HG03457 (cell line): Measurements from ENCODE around the gene KCTD18.

ENCODE experiments used
- ATAC-seq: cut with Tn5 transposase; IDR thresholded peaks from one replicate; pipeline ENCODE4 v1.9.1; 2021; ENCODE audit warnings: moderate number of reproducible peaks; ENCODE audit not compliant: unreplicated experiment

Gene KCTD18

DNA sequence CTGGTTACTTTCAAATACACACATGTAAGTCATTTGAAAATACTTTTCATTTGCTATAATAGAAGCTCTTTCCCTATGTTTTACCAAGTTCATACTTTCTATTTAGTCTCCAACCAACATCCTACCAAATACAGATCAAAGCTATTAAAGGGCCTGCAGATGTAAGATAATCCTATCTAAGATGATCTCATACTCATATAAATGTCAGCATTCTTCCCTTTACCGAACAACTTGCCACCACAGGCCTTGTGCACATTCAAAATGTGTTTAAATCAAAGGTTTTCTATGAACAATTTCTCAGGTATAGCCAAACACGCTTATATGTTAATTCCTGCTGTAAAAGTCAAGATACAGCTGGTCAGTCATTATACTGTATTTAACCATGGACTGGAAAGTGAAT, 23.3 kb downstream of the KCTD18 start:
- ATAC-seq: no peak

DNA sequence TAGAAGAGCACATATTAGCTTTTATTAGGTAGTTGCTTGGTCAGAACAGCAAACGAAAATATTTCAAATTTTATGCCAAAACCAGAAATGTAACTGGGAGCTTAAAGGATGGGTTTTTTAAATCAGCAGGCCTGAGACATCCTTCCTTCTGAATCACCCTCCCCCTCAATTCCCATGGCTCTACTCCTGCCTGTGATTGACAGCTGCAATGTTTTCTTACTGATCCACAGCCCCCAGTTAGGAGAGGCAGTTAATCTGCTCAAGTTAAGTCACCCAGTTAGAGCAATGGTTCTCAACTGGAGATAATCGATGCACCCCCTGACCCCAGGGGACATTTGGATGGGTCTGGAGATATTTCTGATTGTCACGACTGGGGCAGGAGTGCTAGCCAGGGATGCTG, 24.9 kb downstream of the KCTD18 start:
- ATAC-seq: no peak

DNA sequence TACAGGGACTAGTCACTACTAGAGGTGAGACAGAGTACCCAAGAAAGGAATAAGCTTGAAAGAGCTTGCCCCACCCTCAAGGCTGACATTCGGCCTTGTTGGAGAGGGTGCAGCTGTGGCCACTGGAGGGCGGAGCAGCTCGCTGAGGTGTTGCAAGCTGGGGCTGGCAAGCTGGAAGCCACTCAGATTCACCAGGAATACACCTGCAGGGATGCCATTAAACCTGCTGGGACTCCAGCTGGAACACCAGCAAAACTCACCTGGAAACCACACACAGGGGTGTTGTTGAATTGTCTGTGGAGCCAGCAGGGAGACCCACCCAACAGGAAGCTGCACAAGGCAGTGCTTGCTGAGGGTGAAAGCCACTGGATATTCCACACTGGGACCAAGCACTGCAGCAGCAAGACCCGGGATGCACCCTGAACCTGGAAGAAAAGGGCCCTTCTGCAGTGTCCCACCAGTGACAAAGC, 26.1 kb downstream of the KCTD18 start:
- no peak for ATAC-seq

DNA sequence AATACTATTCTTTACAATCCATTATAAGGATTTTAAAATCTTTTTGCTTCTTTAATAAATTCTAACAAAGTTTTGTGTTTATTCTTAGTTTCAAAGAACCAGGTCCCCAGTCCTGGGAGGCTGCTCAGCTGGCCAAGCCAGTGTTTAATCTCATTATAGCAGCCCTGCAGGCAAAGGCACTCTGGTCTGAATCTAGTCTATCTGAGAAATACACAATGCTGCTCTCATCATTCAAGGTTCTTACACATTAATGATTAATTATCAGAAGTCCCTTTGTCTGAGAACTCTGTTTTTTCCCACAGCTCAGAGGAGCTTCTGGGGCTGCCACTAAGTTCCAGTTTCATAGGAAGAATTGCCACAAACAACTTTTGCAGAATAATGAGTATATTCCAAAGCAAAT, 27.7 kb downstream of the KCTD18 start:
- ATAC-seq: peak; percentile 70

DNA sequence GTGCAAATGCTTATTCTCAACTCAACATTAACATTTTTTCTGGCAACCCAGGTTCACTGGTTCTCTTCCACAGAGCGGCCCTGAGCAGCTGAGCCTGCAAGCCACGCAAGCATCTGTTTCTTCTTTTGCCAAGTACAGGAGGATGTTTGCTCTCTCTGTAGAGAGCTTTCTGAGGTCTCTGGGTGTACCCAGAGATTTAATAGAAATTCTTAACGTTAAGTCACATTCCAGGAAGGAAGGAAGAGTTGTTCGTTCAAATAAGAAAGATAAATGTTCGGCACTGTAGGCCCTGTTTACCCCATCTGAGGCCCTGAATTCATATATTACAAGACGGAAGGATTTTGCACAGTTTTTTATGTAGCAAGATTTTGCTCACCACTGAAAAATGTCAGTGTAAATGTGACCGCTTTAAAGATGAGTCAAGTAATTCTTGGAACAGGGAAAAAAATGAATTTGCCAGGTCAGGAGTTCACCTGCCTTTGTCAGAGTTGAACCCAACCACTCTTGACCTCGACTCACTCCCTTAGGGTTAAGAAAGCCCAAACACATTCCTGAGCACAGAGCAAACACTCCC, 30.1 kb downstream of the KCTD18 start:
- no peak for ATAC-seq

DNA sequence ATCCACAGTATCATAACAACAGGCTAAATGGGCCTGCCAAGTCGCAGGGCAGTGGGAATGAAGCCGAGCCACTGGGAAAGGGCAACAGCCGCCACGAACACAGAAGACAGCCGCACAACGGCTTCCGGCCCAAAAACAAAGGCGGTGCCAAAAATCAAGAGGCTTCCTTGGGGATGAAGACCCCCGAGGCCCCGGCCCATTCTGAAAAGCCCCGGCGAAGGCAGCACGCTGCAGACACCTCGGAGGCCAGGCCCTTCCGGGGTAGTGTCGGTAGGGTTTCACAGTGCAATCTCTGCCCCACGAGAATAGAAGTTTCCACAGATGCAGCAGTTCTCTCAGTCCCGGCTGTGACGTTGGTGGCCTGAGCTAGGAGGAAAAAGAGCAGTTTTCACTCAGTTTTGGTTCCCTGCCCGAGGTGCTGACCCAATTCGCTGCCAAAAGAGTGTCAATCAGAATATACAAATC, 32.2 kb downstream of the KCTD18 start:
- no peak for ATAC-seq

DNA sequence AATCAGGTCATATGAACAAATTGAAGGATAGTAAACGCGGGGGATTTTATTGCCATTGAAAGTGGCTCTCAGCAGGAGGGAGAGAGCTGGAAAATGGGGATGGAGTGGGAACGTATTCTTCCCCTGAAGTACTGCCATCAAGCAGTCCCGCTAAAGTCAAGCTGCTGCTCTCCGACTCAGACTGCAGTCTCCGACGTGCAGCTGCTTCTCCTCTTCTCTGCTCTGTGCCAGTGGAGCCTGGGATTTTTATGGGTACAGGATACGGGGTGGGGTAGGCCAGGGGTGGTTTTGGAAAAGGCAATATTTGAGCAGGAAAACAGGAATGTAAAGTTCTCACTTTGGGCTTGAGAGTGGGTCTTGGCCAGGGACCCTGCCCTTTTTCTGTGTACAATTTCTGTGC, 33.0 kb downstream of the KCTD18 start:
- no peak for ATAC-seq

DNA sequence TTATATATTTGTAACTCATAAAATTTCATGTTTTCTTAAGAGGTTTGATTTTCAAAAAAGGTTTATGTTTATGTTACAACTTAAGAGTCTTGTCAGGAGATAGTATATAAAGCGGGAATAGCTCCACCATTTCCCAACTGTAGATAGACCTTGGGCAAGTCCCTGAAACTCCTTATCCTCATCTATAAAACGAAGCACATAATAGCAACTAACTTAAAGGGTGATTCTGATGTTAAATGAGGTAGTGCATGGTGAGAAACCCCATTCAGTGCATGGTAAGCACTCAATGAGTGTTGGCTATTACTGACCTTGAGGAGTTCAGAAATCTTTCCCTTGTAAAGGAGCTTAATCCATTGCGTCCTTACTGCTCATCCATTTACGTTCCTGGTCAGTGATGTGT, 34.1 kb downstream of the KCTD18 start:
- no peak for ATAC-seq

DNA sequence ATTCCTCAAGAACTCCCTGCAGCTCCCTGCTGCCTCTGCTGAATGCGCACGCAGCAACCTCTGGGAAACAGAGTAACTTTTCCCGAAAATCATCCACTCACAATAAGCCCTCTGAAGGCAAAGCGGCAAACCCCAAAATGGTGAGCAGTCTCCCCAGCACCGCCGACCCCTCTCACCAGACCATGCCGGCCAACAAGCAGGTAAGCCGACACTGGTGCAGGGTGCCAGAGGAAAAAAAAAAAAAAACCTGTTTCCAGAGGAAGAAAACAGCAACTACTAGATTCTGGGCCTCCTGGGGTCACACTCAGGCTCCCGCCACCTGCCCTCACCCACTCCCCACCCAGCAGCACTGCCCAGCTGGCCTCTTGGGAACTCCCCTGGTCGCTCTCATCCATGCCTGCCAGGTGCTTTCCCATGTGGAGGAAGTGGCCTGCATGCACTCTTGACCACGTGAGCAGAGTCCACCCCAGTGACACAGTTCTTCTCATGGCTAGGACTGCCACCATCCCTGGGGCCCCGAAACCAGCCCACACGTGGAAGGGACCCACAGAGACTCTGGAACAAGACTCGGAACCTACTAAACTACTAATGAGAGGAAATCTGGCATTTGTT, 36.9 kb downstream of the KCTD18 start:
- ATAC-seq: no peak

DNA sequence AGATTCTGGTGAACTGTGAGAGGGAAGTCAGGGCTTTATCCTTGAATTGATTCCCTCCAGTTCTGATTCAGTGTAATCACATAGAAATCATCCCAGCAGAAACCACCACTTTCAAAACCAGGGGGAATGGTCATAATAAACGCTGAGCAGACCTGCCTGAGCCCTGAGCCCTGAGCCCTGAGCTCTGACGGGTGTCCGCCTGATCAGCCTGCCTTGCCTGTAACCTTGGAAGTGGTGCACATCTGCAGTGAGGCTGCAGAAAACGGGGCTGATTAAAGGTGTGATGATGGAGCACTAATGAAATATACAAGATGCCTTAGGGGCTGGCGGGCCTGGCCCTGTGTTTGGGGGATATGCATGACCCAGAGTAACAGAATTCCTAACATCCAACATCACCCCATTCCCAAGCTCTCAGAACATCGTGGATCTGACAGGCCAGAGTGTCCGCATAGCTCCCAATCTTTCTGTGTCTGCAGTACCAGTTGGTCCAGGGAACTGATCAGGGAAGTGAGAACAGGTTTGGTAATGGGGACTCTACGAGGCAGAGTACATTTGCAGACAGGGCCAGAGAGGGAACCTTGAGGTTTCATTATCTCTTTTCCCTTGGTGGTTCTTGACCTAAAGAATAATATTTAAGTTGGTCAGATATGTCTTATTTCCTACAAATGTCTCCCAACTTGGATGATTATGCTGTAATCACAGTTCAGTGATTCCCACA, 37.8 kb downstream of the KCTD18 start:
- ATAC-seq: peak; percentile 17

DNA sequence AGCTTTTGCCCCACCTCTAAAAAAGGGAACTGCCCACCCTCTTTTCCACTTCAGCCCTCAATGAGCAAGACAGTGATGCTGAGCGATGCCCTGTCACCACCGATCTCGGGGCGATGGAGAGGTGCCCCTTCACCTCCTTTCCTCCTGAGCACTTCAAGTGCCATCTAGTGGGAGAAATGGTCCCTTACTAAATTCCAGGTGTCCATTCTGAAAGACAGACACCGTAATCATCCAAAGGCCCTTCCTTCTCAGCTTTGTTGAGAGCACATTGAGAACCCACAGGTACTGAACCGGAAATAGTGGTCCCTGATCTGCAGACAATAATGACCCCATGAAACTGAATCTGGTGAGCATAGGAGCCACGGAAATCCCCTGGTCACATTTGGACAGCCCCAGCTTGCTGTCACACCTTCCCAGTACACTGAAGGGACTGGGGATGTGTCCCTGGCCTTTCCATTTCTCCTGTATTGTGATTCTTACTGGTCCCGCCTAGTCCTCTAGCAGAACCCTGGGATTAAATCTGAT, 38.5 kb downstream of the KCTD18 start:
- ATAC-seq: peak; percentile 76

DNA sequence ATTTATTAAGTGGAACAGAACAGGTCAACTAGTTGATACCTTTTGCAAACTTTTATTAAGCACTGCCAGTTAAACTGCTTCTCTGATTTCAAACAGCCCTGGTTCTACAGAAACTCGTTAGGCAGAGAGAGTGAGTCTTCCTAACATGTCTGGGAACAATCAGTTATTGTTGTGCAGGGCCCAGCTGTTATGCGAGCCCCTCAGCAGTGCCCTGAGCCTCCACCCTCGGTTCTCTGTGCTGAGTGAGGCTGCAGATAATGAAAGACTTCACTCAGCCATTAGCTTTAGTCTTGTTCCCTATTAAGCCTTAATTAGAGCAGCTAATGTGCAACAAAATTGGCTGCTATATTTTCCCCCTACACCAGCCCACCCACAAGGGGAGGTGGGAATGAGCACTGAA, 39.6 kb downstream of the KCTD18 start:
- no peak for ATAC-seq

DNA sequence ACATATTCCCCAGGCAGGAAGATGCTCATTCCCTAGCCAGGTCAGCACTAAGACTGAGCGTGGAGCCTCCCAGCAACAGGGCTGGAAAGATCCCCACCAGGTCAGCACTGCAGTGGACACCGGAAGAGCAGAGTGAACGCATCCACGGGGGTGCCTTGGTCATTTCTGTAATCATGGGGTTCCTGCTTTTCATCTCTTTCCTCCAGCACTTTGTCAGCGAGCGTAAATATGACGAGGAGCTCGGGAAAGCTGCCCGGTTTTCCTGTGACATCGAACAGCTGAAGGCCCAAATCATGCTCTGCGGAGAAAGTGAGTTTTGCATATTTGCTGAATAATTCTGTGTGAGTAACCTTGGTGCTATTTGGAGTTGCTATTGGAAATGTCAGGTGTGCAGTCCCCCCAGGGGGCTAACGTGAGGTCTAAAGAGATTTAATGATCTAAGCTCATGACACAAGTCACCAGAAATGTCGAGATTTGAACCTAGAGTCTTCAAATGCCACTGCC, 40.1 kb downstream of the KCTD18 start:
- ATAC-seq: no peak

DNA sequence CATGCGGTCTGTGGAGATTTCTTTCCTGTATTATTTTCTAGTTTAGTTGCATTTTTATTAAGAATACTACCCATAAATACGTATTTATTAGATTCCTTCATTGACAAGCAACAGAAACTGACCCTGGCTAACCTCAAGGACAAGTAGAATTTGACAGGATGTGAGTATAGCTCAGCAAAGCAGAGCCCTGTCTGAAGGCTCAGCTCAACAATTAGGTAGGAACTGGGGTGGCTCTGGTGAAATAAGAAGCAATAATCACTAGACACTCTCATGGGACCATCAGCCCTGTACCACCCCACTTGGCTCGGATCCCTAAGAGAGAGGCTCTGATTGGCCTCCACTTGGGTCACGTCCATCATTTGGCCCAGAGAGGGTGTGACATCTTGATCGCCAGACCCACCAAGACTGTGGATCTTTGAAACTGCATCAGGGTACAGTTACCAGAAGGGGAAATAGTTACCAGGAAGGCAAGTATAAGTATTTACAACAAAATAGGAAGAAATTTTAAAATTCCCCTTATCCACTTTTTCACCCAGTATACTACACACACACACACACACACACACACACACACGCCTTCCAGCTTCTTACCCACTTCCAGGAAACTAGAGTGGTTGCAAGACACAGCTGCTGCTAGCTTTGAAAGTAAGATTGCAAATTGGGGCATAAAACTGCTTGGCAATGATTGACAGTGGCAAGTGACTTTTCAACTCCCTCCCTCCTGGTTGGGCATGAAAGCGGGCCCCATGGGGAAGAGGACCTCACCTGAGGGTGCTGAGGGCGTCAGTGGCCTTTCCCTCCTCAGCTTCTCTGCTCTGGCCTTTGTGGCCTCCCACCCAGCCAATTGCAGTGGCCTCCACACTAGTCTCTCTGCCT, 41.8 kb downstream of the KCTD18 start:
- no peak for ATAC-seq

DNA sequence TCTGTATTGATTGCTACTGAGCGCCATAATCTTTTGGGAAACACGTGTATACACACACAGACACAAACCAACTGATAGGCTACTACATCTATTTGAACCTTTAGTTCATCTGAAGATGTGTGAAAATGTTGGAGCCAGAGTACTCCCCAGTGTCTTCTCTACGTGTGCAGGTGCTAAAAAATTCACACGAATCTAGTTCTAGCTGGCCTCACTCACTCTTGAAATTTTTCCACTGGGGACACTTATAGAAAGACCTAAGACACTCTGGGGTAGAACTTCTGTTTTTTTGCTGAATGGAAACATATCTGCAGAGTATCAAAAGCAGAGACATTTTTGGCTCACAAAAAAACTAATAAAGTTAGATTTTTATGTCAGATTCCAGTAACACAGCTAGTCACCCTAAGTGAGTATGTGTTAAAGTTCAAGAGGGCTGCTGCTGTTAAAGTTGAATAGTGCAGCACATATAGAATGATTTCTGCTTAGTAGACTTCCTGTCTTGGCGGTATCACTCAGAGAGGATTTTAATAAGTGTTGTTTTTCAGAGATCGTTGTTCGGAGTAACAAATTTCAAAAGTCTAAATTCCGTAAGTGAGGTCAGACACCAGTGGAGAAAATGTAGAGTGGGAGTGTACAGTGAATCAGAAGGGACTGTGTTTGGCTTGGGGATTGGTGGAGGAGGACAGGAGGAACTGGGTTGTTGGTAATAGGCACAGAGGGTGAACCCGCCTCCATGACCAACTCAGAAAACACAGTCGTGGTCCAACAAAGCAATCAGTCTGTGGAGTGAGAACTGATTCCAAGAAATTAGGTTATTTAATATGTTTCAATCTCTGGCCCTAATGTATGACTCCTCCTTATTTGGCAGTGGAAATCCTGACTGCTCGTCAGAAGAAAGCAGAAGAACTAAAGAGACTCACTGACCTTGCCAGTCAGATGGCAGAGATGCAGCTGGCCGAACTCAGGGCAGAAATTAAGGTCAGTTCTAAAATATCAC, 43.1 kb downstream of the KCTD18 start:
- ATAC-seq: no peak

DNA sequence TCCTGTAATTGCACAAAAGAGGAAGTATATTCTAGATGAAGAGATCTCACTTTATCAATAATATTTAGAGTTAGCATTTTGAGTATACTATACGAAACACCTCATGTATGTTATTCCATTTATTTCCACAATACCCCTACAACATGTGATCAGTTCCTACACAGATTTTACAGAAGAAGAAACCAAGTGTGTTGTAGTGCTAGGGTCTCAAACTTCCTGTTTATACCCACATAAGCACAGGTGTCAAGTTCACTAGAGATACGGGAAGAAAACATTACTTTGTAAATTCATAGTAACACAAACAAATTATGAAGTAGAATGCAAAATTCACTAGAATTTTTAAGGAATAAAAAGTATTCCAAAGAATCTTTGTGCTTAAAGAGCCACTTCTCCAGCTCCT, 46.4 kb downstream of the KCTD18 start:
- ATAC-seq: no peak

DNA sequence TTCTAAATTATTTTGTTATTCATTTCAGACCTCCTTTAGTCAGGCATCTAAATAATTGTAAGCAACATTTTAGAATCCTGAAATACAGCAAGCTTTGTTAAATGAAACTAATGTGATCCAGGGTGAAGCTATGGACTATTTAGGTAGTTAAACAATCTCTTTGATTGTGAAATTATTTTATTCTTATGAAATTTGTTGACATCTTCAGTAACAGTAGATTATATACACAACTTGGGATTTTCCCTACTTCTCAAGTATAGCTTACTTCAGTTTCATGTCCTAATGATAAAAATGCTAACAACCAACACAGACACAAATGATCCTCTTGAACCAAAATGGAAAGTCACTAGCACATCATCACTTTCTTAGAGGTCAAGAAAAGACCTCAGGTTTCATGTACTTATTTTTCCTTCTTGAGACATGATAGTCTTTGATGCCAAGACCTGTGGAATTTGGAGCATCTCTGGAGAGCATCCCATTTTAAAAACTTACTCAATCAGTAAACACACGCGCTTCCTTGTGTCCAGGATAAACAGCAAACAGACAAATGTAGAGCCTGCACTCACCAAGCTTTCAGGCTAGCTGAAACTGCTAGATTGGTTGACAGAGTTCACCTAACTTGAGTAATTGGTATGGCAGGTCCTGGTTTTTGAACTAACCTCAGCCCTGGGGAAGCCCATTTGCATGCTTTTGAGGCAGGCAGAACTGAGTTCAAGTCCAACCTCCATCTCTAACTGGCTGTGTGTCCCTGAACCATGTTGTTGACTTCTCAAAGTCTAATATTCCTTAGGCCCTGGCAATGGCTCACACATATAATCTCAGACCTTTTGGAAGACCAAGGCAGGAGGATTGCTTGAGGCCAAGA, 47.8 kb downstream of the KCTD18 start:
- no peak for ATAC-seq

DNA sequence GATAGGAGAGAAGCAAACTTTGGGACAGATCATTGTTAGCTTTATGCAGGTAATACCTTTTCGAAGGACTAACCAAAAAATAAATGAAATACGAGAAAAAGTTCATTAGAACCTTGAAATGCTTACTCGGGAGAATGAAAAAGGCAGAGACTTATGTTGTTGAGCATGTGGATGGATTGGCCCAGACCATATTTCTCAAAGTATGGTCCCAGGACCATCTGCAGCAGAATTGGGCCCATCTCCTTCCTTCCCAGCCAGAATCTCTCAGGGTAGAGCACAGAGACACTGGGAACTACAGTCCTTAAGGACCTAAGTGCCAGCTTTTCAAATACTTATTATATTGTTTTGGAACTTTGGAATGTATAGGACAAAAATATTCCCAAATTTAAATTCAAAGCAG, 50.8 kb downstream of the KCTD18 start:
- no peak for ATAC-seq

DNA sequence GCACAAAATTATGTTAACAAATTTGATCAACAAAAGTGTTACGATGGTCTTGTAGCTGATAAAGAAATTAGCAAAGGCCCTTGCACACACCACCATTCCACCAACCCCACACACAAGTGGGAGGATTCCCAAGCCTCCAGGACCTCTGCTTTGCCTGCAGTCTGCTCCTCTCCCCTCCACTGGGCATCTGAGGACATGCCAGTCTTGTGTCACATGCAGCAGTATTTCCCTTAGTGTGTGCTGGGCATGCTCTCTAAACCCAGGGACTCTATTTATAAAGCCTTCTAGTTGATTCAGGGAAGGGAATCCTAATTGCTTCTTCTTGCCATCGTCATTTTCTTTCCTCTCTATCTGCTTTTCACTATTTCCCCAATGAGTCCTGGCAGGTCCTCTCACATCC, 53.3 kb downstream of the KCTD18 start:
- ATAC-seq: no peak
